Activated T-helper 1 cell treated with Interleukin-2 at 50 U/mL for 16 hours (primary cell): Measurements from ENCODE around the gene OR2V2.
A peak's percentile ranks its signal among the peaks of the same experiment; 100 is the strongest.

Experiments used
- DNase-seq: peaks from one replicate; pipeline ENCODE4 v3.0.0-alpha.2; 2020; ENCODE audit warnings: low read depth

Gene OR2V2

GRCh38 chr5:181145133-181145532 lies 2.3 kb upstream of the OR2V2 start:
- DNase-seq: no peak

DNA sequence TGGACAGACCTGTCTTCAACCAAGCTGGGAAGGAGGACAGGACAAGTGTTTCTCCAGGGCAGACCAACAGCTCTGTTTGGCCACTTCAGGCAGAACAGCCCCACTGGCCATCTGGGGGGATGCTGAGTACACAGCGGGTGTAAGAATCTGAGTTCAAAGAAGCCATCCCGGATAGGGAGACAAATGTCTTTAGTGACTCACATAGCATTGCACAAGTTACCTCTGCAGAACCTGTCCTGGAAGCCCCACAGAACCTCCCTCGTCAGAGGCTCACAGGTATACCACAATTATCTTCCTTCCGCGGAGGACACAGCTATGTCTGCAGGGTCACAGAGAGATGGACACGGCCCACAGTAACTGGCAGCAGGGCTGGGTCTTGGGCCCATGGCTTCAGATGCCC lies 2.0 kb downstream of the OR2V2 start:
- no peak for DNase-seq

DNA sequence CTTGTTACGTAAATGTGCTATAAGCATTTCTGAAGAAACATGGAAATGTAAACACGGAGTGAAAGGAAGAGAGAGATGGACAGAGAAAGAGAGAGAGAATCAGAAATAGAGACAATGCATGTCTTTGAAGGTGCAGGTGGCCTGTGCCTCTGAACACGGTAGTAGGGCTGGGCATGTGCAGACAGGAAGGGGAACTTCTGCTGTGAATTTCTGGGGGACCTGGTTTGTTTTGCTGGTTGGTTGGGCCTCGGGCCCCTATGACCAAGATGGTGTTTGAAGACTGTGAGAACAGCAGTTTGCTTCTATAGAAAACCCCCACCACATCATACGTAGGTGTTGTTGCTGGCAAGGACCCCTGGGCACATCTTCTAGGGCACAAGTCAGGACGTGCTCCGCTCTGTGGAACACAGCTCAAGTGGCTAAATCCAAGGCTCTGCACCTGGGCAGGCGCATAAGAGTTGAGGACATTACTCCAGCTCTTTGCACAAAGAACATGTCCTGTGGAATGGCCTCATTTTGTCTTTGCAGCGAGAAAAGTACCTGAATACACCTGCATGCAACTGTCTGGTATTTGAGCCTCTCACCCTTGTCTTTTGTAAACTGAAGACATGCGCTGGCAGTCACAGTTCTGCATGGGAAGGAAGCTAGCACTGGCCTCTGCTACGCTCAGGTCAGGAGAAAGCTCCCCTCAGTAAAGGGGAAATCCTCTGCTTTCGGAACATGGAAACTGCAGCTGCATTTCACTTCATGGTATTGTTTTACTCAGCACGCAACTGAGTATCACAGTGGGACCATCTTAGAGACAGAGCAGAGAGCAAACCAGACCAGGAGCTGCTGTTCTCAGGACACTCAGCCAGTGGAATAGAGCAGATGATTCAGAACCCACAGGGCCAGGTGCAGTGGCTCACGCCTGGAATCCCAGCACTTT lies 2.7 kb downstream of the OR2V2 start:
- DNase-seq: no peak

DNA sequence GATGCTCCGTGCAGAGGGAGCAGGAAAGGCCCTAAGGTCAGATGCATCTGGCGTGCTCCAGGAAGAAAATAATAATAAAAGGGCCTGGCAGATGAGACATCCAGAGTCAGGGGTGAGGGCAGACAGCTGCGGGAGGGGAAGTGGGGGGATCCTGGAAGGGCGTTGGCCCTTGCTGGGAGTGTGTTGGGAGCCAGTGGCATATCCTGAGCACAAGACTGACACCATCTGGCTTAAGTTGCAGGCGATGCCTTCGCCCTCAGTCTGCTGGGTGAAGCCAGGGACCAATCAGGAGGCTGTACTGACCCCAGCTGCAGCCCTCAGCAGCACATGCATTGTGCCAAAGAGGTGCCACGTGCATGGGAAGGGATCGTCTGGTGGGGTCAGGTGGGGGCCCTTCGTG lies 3.8 kb downstream of the OR2V2 start:
- no peak for DNase-seq

- DNase-seq: no peak
These were observed 5.0 kb downstream of the OR2V2 start for GRCh38 chr5:181152406-181152805.

- DNase-seq: no peak
These were observed 6.4 kb downstream of the OR2V2 start for GRCh38 chr5:181153814-181154213.

DNA sequence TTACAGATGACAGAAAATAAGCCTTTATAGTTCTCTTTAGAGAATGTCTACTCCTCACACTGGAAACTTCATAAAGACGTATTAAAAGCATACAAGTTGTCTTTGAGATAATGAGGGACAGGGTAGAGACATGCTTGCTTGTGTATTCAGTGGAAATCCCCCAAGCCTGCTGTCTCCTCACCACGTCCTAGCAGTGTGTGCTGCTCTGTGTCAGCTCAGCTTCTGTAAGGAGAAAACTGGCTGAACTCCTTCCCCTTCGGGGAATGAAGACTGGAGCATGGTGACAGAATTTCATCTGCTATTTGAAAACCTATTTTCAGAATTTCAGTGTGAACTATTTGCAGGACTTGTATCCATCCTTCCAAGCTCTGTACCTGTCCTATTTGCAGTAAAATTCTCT lies 9.4 kb downstream of the OR2V2 start:
- no peak for DNase-seq

DNA sequence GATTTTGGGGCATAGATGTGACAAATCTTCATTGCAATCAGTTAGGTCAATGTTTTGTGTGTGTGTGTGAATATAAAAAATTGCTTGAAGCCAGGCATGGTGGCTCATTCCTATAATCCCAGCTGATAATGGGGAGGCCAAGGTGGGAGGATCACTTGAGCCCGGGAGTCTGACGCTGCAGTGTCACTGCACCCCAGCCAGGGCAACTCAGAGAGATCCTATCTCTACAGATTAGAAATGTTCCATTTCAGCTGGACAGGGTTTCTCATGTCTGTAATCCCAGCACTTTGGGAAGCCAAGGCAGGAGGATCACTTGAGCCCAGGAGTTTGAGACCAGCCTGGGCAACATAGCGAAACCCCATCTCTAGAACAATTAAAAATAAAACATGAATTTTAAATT lies 11.5 kb downstream of the OR2V2 start:
- no peak for DNase-seq

DNA sequence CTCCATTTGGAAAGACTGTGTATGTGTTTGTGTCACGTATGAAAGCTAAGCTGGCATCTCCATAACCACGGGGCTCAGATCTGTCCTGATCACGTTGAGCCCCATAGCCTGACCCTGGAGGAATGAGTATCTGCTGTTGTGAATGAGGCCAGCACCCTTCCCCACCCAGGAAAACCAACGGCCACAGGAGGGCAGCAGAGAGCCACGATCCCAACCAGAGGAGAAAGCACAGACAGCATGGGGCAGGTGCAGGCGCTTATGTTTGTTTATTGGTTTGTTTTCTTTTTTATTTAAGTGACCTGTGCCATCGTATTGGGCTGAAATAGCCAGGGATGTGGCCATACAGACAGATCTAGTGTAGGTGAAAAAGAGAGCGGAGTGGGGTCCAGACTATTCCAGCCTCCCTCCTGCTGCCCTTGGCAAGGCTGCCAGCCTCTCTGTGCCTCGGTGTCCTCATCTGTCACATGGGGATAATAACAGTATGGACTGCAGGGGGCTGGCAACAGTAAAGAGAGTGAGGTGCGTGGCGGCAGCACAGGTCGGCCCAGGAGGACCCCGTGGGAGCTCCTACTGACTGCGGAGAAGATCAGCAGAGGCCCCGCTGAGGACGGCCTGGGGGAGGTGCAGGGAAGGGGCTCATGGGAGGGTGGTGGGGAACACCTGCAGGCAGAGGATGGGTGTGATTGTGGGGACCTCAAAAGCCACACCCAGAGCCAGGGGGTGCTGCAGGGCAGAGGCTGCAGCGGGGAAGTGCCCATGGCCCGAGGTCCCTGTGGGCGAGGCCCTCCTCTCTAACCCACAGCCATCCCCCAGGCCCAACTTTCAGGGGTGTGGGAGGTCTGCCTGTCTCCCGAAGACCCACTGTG lies 12.1 kb downstream of the OR2V2 start:
- DNase-seq: peak; percentile 78

- DNase-seq: peak; percentile 51
These were observed 12.9 kb downstream of the OR2V2 start for GRCh38 chr5:181160152-181160754.

DNA sequence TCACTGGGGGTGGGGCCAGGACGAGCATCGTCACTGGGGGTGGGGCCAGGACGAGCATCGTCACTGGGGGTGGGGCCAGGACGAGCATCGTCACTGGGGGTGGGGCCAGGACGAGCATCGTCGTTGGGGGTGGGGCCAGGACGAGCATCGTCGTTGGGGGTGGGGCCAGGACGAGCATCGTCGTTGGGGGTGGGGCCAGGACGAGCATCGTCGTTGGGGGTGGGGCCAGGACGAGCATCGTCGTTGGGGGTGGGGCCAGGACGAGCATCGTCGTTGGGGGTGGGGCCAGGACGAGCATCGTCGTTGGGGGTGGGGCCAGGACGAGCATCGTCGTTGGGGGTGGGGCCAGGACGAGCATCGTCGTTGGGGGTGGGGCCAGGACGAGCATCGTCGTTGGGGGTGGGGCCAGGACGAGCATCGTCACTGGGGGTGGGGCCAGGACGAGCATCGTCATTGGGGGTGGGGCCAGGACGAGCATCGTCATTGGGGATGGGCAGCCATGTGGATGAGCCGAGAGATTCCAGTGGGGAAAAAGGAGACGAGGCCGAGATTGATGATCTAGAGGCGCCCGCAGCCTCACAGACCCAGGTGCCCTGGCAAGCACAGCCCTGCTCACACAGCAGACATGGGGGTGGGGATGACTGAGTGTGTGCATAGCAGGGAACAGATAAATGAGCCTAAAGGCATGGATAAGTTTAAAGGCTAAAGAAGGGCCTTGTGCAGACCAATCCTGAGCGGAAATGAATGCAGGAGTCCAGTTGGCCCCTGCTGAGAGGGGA lies 13.6 kb downstream of the OR2V2 start:
- peak; percentile 23 for DNase-seq

DNA sequence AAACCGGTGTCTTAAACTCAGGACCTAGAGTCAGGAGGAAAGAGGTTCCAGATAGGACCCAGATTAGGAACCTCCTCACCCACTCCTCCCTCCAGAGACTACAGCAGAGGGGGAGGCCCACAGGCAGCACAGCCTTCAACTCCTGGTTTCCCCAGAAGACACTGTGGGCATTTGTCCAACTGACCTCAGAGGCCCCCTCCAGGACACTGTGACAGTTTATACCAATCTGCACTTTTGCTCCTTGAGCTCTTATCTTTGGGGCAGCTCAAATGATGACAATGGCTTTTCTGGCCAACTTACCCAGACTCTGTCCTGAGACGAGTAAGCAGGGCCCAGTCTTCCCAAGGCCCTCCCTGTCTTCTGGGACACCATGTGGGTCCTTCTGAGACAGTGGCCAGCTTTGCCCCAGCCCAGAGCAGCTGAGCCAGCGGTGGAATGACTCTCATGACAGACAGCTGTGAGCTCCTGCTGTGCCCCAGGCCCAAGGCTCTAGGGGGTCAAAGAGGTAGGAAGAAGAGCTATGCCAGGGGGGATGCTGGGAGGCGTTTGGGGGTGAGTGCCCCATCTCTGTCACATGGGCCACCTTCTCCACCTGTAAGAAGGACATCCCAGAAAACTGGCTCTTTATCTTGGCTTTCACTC lies 14.3 kb downstream of the OR2V2 start:
- no peak for DNase-seq

DNA sequence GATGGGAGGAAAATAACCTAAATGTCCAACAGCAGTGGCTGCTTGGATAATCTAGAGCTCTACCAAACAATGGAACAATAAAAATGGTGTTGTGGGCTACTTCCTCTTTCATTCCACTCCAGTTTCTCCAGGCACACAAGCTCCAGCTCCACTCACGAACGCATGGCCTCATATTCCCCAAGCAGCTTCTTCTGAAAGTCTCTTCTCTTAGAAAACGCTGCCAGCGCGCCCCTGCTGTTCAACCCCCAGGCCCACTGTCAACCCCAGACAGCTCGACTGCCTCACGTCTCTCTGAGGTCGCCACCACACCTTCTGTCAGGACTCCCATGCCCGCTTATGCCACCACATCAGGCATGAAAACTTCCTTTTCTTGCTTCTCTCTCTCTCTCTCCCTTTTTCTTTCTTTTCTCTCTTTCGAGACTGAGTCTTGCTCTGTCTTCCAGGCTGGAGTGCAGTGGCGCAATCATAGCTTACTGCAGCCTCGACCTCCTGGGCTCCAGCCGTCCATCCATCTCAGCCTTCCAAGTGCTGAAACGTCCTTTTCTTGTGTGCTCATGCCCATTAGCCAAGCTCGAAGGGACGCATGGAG lies 16.2 kb downstream of the OR2V2 start:
- DNase-seq: no peak

- no peak for DNase-seq
These were observed 16.9 kb downstream of the OR2V2 start for GRCh38 chr5:181164076-181164952.

- no peak for DNase-seq
These were observed 19.7 kb downstream of the OR2V2 start for GRCh38 chr5:181166812-181167733.

GRCh38 chr5:181167814-181168488 lies 20.6 kb downstream of the OR2V2 start:
- DNase-seq: no peak

DNA sequence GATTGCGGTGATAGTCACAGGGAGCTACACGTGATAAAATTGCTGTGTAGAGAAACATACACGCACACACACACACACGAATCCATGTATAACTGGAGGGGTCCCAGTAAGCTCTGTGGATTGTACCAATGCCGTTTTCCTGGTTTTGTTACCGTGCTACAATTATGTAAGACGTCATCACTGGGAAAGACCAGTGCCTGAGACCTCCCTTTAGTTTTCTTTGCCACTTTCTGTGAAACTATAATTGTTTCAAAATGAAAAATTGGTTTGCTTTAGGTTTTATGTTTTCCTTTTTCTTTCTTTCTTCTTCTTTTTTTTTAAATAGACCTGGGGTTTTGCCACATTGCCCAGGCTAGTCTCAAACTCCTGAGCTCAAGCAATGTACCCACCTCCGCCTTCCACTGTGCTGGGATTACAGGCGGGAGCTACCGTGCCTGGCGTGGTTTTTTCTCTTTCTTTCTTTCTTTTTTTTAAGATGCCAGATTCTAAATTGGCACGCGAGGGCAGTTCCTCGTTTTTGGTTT lies 21.3 kb downstream of the OR2V2 start:
- no peak for DNase-seq
